GM19043 (cell line): ENCODE results near the gene INPP4B.
"Not testable (repeated sequence)": the region's sequence is repeated elsewhere in the genome, so short reads cannot be mapped to it uniquely, and the experiment has no call there.

ENCODE experiments used
- ATAC-seq: cut with Tn5 transposase; IDR thresholded peaks from one replicate; pipeline ENCODE4 v1.9.1; 2021; ENCODE audit warnings: low read depth; ENCODE audit not compliant: unreplicated experiment

The INPP4B gene

GRCh38 chr4:142551517-142552305, 294.4 kb downstream of the INPP4B start:
- ATAC-seq = no peak

GRCh38 chr4:142550965-142551364, 295.1 kb downstream of the INPP4B start:
- no peak for ATAC-seq

- no peak for ATAC-seq
Measured at GRCh38 chr4:142549726-142550463, 296.2 kb downstream of the INPP4B start.

GRCh38 chr4:142549248-142549647, 296.9 kb downstream of the INPP4B start:
- no peak for ATAC-seq

GRCh38 chr4:142548491-142548890, 297.6 kb downstream of the INPP4B start:
- ATAC-seq = no peak

- no peak for ATAC-seq
Measured at GRCh38 chr4:142547974-142548373, 298.1 kb downstream of the INPP4B start.

GRCh38 chr4:142544594-142544993, 301.5 kb downstream of the INPP4B start:
- no peak for ATAC-seq

- ATAC-seq = no peak
Measured at GRCh38 chr4:142544039-142544438, 302.1 kb downstream of the INPP4B start.

GRCh38 chr4:142540483-142540804, 305.7 kb downstream of the INPP4B start:
- no peak for ATAC-seq

GRCh38 chr4:142539796-142540482, 306.2 kb downstream of the INPP4B start:
- no peak for ATAC-seq

- no peak for ATAC-seq
Measured at GRCh38 chr4:142535009-142535408, 311.1 kb downstream of the INPP4B start.

- ATAC-seq = no peak
Measured at GRCh38 chr4:142532054-142532453, 314.0 kb downstream of the INPP4B start.

- ATAC-seq = no peak
Measured at GRCh38 chr4:142530728-142531127, 315.4 kb downstream of the INPP4B start.

- ATAC-seq = no peak
Measured at GRCh38 chr4:142528433-142528832, 317.7 kb downstream of the INPP4B start.

- ATAC-seq = no peak
Measured at GRCh38 chr4:142523111-142523510, 323.0 kb downstream of the INPP4B start.

GRCh38 chr4:142519342-142519741, 326.8 kb downstream of the INPP4B start:
- no peak for ATAC-seq

- ATAC-seq = no peak
Measured at GRCh38 chr4:142516686-142517526, 329.2 kb downstream of the INPP4B start.

- ATAC-seq = no peak
Measured at GRCh38 chr4:142512161-142512560, 333.9 kb downstream of the INPP4B start.

GRCh38 chr4:142509881-142510280, 336.2 kb downstream of the INPP4B start:
- ATAC-seq = no peak

GRCh38 chr4:142509381-142509780, 336.7 kb downstream of the INPP4B start:
- not testable (repeated sequence) for ATAC-seq

GRCh38 chr4:142500966-142501365, 345.1 kb downstream of the INPP4B start:
- ATAC-seq = no peak
